ENCODE data around the gene CDAN1.

- TF ChIP-seq CTCF (IDR thresholded peaks at IDR 0.05), result no peak
- no peak for TF ChIP-seq POLR2A (IDR thresholded peaks at IDR 0.05)
Measured at GRCh38 chr15:42695527-42696071, 41.3 kb downstream of the CDAN1 start.
